Activated CD4-positive, alpha-beta memory T cell treated with anti-CD3 and anti-CD28 coated beads for 36 hours (primary cell): ENCODE measurements around the gene ZBTB12. TPM values are rescaled to one million over a fixed set of nuclear protein-coding genes. Genes with fewer than 3 reads are reported as not detected.
"Not testable (repeated sequence)": the region's sequence is repeated elsewhere in the genome, so short reads cannot be mapped to it uniquely, and the experiment has no call there.

Experiments used
- CTCF ChIA-PET: fragments of 350-600 bp; sonication (Branson Sonifier 250); formaldehyde crosslinking; loops from one replicate; lab custom pipeline; 2021; ENCODE audit warnings: antibody characterized with exemption, inconsistent platforms; lab: Charles Lee
- POLR2A ChIA-PET: fragments of 350-600 bp; sonication (Branson Sonifier 250); formaldehyde crosslinking; loops from one replicate; lab custom pipeline; 2021; ENCODE audit warnings: antibody characterized with exemption; lab: Charles Lee
- DNase-seq: peaks from one replicate; pipeline ENCODE4 v3.0.0-alpha.2; 2020
- H3K27ac Mint-ChIP-seq: one replicate; pipeline ENCODE4 v1.8.0; 2021; ENCODE audit warnings: mixed read lengths
- H3K27me3 Mint-ChIP-seq: one replicate; pipeline ENCODE4 v1.8.0; 2021; ENCODE audit warnings: mixed read lengths
- H3K36me3 Mint-ChIP-seq: one replicate; pipeline ENCODE4 v1.8.0; 2021; ENCODE audit warnings: mixed read lengths
- H3K4me1 Mint-ChIP-seq: one replicate; pipeline ENCODE4 v1.8.0; 2021; ENCODE audit warnings: low read depth, mixed read lengths
- H3K4me3 Mint-ChIP-seq: one replicate; pipeline ENCODE4 v1.8.0; 2021; ENCODE audit warnings: mild to moderate bottlenecking, mixed read lengths
- H3K9me3 Mint-ChIP-seq: one replicate; pipeline ENCODE4 v1.8.0; 2021; ENCODE audit warnings: mixed read lengths
- intact Hi-C: fragments of 100-400 bp; cut with micrococcal nuclease; formaldehyde crosslinking; loops from one replicate; pipeline ENCODE4 v1.15.1; 2023
- total RNA-seq, 2 experiments: library from RNA; stranded (reverse); gene quantifications; one replicate each; pipeline ENCODE4 v1.2.3, GENCODE V29; 2021

ZBTB12 gene
- total RNA-seq, 2 experiments from 2014 or later = 1.8 to 2.0 TPM

DNA sequence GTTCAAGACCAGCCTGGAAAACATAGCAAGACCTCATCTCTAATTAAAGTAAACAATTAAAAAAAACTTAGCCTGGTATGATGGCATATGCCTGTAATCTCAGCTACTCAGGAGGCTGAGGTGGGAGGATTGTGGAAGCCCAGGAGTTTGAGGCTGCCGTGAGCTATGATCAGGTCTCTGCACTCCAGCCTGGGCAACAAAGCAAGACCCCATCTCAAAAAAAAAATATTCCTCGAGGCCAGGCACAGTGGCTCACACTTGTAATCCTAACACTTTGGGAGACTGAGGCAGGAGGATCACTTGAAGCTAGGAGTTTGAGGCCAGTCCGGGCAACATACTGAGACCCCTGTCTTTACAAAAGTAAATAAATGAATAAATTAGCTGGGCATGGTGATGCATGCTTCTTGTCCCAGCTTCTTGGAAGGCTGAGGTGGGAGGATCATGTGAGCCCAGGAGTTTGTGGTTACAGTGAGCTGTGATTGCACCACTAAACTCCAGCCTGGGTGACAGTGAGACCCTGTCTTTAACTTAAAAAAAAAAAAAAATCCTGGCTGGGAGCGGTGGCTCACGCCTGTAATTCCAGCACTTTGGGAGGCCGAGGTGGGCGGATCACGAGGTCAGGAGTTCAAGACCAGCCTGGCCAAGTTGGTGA lies 16.3 kb upstream of the ZBTB12 start:
- H3K36me3 Mint-ChIP-seq = no peaks in the 10 kb centered on the region
- H3K27me3 Mint-ChIP-seq = peaks cover 3% of the 10 kb centered on the region
- POLR2A ChIA-PET = interaction anchor here (0.8 kb wide), 1 partner anchor 260 kb away, joined by 4 read pairs; no protein-coding TSS in a partner anchor
- CTCF ChIA-PET = no interaction called here
- DNase-seq = no peak
- no peak overlapping the region for H3K4me3 Mint-ChIP-seq
- no peaks in the 10 kb centered on the region for H3K4me1 Mint-ChIP-seq
- no peak overlapping the region for H3K27ac Mint-ChIP-seq
- intact Hi-C loops = no loop called here
- no peaks in the 10 kb centered on the region for H3K9me3 Mint-ChIP-seq

DNA sequence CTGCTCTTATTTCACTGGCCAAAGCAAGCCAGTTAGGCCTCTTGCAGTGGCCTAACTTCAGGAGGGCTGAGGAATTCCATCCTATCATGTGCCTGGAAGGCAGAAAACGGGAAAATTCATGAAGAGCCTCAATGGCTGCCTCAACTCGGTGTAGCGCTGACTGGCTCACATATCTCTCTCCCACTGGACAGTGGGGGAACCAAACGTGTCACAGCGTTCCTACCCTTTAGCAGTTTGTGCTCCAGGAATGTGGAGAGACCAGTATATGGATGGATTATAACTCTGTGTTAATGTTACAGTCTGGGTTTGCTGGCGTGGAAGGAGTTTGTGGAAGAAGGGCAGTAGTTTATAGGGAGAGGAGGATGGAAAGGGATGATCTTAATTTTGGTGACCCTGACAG lies 13.9 kb upstream of the ZBTB12 start:
- intact Hi-C loops = no loop called here
- H3K27me3 Mint-ChIP-seq = peaks cover 3% of the 10 kb centered on the region
- CTCF ChIA-PET = no interaction called here
- POLR2A ChIA-PET = no interaction called here
- no peaks in the 10 kb centered on the region for H3K9me3 Mint-ChIP-seq
- no peak overlapping the region for H3K27ac Mint-ChIP-seq
- H3K4me1 Mint-ChIP-seq = peaks cover 4% of the 10 kb centered on the region
- H3K4me3 Mint-ChIP-seq = no peak overlapping the region
- no peaks in the 10 kb centered on the region for H3K36me3 Mint-ChIP-seq
- no peak for DNase-seq

DNA sequence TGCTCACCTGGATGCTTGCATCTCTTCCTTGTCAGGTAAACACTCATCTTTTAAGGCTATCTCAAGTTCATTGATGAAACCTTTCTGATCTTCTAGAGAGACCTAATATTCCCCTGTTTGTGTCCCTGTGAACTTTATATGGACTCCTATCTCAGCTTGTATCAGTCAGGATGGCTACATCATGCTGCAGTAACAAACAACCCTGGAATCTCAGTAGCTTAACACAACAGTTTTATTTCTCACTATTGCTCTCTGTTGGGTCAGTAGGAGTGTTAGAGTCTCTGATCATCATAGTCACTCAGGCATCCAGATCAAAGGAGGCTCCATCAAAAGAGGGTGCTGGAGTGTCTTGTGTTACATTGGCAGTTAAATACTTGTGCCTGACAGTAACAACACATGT lies 13.5 kb upstream of the ZBTB12 start:
- CTCF ChIA-PET = no interaction called here

DNA sequence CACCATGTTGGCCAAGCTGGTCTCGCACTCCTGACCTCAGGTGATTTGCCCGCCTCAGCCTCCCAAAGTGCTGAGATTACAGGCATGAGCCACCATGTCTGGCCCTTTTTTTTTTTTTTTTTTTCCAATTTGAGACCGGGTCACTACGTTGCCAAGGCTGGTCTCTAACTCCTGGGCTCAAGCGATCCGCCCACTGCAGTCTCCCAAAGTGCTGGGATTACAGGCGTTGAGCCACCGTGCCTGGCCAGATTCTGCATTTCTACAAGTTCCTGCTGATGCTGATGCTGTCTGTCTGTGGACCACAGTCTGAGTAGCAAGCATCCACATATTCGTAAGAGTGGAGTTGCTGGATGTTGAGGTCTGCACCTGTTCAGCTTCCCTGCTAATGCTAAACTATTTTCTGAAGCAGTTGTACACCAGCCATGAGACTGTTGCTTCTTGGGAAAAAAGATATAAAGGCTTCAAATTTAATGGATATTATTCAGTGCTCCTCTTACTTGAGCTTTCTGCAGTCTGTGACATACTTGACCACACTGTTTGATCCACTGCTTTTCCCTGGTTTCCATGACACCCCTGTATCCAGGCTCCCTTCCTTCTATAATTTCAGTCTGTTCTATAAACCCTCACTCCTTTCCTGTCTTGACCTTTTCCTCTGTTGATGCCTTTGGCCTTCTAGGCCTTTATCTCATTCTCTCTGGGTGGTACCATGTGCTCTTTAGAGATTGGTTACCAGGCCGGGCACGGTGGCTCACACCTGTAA lies 10.1 kb upstream of the ZBTB12 start:
- no peak for DNase-seq
- H3K27ac Mint-ChIP-seq = no peak overlapping the region
- intact Hi-C loops = no loop called here
- no peak overlapping the region for H3K4me3 Mint-ChIP-seq
- ChIA-PET POLR2A (interaction anchor here (1.1 kb wide), 1 partner anchor 14 kb away, joined by 3 read pairs; the partner anchor contains the start of gene EHMT2), CTCF (interaction anchor here (1.4 kb wide), 1 partner anchor 8 kb away, joined by 3 read pairs; no protein-coding TSS in a partner anchor)
- H3K9me3 Mint-ChIP-seq = no peaks in the 10 kb centered on the region
- no peaks in the 10 kb centered on the region for H3K36me3 Mint-ChIP-seq
- H3K27me3 Mint-ChIP-seq = peaks cover 3% of the 10 kb centered on the region
- H3K4me1 Mint-ChIP-seq = peaks cover 12% of the 10 kb centered on the region

More for the DNA sequence above, 13.5 kb upstream of the ZBTB12 start:
- Mint-ChIP-seq H3K4me3 (no peak overlapping the region), H3K4me1 (peaks cover 6% of the 10 kb centered on the region), H3K36me3 (no peaks in the 10 kb centered on the region), H3K27me3 (peaks cover 3% of the 10 kb centered on the region), H3K9me3 (no peaks in the 10 kb centered on the region), H3K27ac (no peak overlapping the region)
- DNase-seq = no peak
- intact Hi-C loops = no loop called here
- POLR2A ChIA-PET = no interaction called here

DNA sequence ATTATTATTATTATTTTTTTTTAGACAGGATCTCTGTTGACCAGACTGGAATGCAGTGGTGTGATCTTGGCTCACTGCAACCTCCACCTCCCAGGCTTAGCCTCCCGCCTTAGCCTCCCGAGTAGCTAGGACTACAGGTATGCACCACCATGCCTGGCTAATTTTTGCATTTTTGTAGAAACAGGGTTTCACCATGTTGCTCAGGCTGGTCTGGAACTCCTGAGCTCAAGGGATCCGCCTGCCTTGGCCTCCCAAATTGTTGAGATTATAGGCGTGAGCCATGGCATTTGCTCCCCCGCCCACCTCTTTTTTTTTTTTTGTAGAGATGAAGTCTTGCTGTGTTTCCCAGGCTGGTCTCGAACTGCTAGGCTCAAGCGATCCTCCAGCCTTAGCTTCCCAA lies 7.4 kb upstream of the ZBTB12 start:
- H3K27me3 Mint-ChIP-seq, H3K9me3 Mint-ChIP-seq, H3K4me3 Mint-ChIP-seq, intact Hi-C loops, DNase-seq, H3K36me3 Mint-ChIP-seq, CTCF ChIA-PET, H3K27ac Mint-ChIP-seq: not testable (repeated sequence)
- POLR2A ChIA-PET = interaction anchor here (0.6 kb wide), 1 partner anchor 87 kb away, joined by 3 read pairs; no protein-coding TSS in a partner anchor
- peaks cover 12% of the 10 kb centered on the region for H3K4me1 Mint-ChIP-seq

DNA sequence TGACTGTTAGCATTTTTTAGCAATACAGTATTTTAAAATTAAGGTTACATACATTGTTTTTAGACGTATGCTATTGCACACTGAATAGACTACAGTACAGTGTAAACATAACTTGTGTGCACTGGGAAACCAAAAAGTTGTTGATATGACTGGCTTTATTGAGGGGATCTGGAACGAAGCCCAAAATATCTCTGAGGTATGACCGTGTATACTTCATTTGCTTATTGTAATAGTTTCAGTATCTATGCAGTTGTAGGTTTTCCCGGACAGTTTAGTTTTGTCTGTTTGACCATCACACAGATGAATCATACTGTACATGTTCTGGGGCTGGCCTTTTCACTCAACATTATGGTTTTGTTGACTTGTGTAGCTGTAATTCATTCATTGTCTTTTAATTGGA lies 6.9 kb upstream of the ZBTB12 start:
- POLR2A ChIA-PET = no interaction called here
- intact Hi-C loops = no loop called here
- H3K4me3 Mint-ChIP-seq = no peak overlapping the region

DNA sequence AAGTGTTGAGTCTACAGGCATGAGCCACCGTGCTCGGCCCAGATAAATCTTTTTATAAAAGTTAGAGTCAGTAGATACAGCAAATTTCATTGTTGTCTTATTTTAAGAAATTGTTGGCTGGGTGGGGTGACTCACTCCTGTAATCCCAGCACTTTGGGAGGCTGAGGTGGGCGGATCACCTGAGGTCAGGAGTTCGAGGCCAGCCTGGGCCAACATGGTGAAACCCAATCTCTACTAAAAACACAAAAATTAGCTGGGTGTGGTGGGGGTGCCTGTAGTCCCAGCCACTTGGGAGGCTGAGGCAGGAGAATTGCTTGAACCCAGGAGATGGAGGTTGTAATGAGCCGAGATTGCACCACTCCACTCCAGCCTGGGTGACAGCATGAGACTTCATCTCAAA lies 6.4 kb upstream of the ZBTB12 start:
- CTCF ChIA-PET, H3K9me3 Mint-ChIP-seq, H3K27ac Mint-ChIP-seq, intact Hi-C loops, H3K36me3 Mint-ChIP-seq, POLR2A ChIA-PET, H3K27me3 Mint-ChIP-seq, H3K4me3 Mint-ChIP-seq, DNase-seq: not testable (repeated sequence)
- peaks cover 12% of the 10 kb centered on the region for H3K4me1 Mint-ChIP-seq

More for the DNA sequence above, 6.9 kb upstream of the ZBTB12 start:
- Mint-ChIP-seq H3K9me3 (no peaks in the 10 kb centered on the region), H3K4me1 (peaks cover 12% of the 10 kb centered on the region), H3K36me3 (no peaks in the 10 kb centered on the region), H3K27ac (no peak overlapping the region), H3K27me3 (peaks cover 5% of the 10 kb centered on the region)
- no peak for DNase-seq
- CTCF ChIA-PET = no interaction called here

DNA sequence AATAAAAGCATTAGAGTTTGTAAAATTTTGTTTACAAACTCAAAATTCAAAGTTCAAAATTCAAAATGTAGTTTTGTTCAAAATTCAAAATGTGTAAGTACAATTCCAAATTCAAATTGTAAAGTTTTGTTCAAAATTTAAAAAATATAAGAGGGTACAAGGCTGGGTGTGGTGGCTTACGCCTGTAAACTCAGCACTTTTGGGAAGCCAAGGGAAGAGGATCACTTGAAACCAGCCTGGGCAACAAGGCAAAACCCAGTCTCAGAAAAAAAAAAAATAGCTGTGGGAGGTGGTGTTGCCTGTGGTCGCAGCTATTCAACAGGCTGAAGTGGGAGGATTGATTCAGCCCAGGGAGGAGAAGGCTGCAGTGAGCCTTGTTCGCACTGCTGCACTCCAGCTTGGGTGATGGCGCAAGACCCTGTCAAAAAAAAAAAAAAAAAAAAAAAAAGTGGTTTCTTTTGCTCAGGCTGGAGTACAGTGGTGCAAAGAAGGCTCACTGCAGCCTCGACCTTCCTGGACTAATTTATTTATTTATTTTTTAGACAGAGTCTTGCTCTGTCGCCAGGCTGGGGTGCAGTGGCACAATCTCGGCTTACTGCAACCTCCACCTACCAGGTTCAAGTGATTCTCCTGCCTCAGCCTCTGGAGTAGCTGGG lies 5.4 kb upstream of the ZBTB12 start:
- no peak for DNase-seq
- ChIA-PET CTCF (interaction anchor here (0.6 kb wide), 1 partner anchor 229 kb away, joined by 4 read pairs; no protein-coding TSS in a partner anchor), POLR2A (no interaction called here)
- no peak overlapping the region for H3K27ac Mint-ChIP-seq
- intact Hi-C loops = no loop called here
- H3K36me3 Mint-ChIP-seq = no peaks in the 10 kb centered on the region
- peaks cover 20% of the 10 kb centered on the region for H3K4me1 Mint-ChIP-seq
- no peak overlapping the region for H3K4me3 Mint-ChIP-seq
- no peaks in the 10 kb centered on the region for H3K9me3 Mint-ChIP-seq
- H3K27me3 Mint-ChIP-seq = peaks cover 5% of the 10 kb centered on the region

DNA sequence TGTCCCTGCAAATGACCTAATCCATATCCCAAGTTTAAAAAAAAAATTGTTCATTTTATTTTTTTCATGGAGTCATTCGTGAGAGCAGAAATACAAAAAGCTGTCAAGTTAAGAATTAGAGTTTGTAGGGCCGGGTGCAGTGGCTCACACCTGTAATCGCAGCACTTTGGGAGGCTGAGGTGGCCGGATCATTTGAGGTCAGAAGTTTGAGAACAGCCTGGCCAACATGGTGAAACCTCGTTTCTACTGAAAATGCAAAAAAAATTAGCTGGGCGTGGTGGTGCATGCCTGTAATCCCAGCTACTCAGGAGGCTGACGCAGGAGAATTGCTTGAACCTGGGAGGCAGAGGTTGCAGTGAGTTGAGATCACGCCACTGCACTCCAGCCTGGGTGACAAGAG lies 4.8 kb upstream of the ZBTB12 start:
- H3K27me3 Mint-ChIP-seq, H3K36me3 Mint-ChIP-seq, DNase-seq, intact Hi-C loops, H3K27ac Mint-ChIP-seq, H3K9me3 Mint-ChIP-seq, POLR2A ChIA-PET, H3K4me3 Mint-ChIP-seq: not testable (repeated sequence)
- CTCF ChIA-PET = interaction anchor here (0.6 kb wide), 1 partner anchor 228 kb away, joined by 4 read pairs; no protein-coding TSS in a partner anchor
- peaks cover 20% of the 10 kb centered on the region for H3K4me1 Mint-ChIP-seq

DNA sequence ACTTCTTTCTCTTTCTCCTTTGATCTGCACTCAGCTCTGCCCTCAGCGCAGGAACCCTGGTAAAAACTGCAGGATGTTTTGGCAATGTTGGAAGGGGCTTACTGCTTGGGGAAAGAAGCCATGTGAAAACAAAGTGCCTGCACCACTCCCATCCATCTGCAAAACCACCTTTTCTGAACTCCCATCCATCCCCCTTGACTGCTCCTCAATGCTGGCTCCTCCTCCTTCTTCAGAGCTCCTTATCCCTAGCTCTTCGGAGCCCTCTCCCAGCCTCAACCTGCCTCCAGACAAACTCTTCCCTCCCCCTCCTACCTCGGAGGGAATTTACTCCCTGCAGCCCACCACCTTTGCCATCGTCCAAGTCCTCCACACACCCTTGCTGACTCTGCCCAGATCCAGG lies 4.2 kb upstream of the ZBTB12 start:
- CTCF ChIA-PET = interaction anchor here (2.2 kb wide), 1 partner anchor 46 kb away, joined by 7 read pairs; no protein-coding TSS in a partner anchor
- intact Hi-C loops = no loop called here

DNA sequence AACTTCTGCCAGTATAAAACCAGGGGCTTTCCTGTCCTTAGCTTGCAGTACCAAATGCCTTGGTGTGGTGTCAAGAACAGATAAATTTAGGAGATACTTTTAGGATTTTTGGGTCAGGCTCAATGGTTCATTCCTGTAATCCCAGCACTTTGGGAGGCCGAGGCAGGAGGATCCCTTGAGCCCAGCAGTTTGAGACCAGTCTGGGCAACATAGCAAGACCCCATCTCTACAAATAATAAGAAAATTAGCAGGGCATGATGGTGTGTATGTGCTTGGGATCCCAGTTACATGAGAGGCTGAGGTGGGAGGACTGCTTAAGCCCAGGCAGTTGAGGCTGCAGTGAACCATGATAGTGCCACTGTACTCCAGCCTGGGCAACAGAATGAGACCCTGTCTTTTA lies 3.2 kb upstream of the ZBTB12 start:
- H3K27me3 Mint-ChIP-seq = peaks cover 5% of the 10 kb centered on the region
- ChIA-PET CTCF (interaction anchor here (2.2 kb wide), 1 partner anchor 47 kb away, joined by 7 read pairs; no protein-coding TSS in a partner anchor), POLR2A (no interaction called here)
- H3K9me3 Mint-ChIP-seq = no peaks in the 10 kb centered on the region
- no peak overlapping the region for H3K27ac Mint-ChIP-seq
- H3K36me3 Mint-ChIP-seq = no peaks in the 10 kb centered on the region
- no peak for DNase-seq
- no peak overlapping the region for H3K4me3 Mint-ChIP-seq
- peaks cover 16% of the 10 kb centered on the region for H3K4me1 Mint-ChIP-seq
- intact Hi-C loops = no loop called here

More for the DNA sequence above, 4.2 kb upstream of the ZBTB12 start:
- H3K4me1 Mint-ChIP-seq = peaks cover 18% of the 10 kb centered on the region
- peaks cover 5% of the 10 kb centered on the region for H3K27me3 Mint-ChIP-seq
- H3K9me3 Mint-ChIP-seq = no peaks in the 10 kb centered on the region
- H3K36me3 Mint-ChIP-seq = no peaks in the 10 kb centered on the region
- POLR2A ChIA-PET = no interaction called here
- H3K4me3 Mint-ChIP-seq = no peak overlapping the region
- H3K27ac Mint-ChIP-seq = no peak overlapping the region
- DNase-seq = no peak

DNA sequence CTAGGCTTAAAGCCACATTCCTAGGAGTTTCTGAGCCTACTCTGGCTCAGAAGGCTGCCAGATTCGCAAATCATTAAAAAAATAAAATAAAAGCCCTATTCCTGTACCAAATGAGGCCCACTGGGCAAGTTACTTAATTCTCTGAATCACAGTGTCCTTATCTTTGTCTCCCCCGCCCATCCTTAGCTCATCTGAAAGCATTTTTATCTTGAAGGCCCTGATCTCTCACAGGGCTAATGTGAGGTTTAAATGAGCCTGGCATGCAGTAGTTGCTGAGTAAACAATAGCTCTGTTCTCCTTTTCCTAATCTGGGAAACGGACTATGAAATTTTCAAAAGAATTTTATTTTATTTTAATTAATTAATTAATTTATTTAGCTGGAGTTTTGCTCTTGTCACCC lies 2.1 kb upstream of the ZBTB12 start:
- Mint-ChIP-seq H3K4me1 (peaks cover 26% of the 10 kb centered on the region), H3K9me3 (no peaks in the 10 kb centered on the region), H3K27me3 (peaks cover 5% of the 10 kb centered on the region), H3K4me3 (no peak overlapping the region), H3K36me3 (no peaks in the 10 kb centered on the region), H3K27ac (no peak overlapping the region)
- CTCF ChIA-PET = interaction anchor here (1.2 to 2.2 kb wide), 2 partner anchors 9 to 49 kb away, joined by 3 to 7 read pairs; no protein-coding TSS in a partner anchor
- POLR2A ChIA-PET = no interaction called here
- intact Hi-C loops = no loop called here
- no peak for DNase-seq
